NK-92 (cell line): ENCODE results near the gene INPP1.
"Not testable (repeated sequence)": the region's sequence is repeated elsewhere in the genome, so short reads cannot be mapped to it uniquely, and the experiment has no call there.

ENCODE experiments used
- DNase-seq: peaks from one replicate; lab custom pipeline; 2025; ENCODE audit not compliant: unreplicated experiment; lab: John Stamatoyannopoulos, UW

INPP1 gene

GRCh38 chr2:190343536-190344275, at the start of gene INPP1:
Gene INPP1, plus strand, starts transcription at chr2:190343589. Its CDS starts 16,514 bp downstream, at chr2:190360103.
- no peak for DNase-seq

- DNase-seq, result not testable (repeated sequence)
These were observed 45.5 kb upstream of the INPP1 start for GRCh38 chr2:190297880-190298279.

DNA sequence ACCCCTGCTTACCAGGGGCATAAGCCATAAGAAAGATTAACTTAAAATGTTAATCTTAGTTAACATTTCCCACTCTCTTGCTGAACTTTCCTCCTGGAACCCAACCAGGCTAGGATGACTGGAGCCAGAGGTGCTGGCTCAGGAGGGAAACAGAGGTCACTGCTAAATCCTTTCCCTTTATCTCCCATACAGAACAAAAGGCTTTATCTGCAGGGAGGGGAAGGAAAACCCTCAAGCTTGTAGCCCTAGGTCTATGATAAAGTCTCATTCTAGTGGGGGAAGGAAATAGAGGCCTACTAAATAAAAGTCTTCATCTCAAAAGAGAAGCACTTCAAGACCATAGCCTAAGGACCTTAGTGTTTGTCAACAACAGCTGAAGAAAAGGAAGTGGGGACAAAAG, 42.4 kb upstream of the INPP1 start:
- DNase-seq, result no peak

DNA sequence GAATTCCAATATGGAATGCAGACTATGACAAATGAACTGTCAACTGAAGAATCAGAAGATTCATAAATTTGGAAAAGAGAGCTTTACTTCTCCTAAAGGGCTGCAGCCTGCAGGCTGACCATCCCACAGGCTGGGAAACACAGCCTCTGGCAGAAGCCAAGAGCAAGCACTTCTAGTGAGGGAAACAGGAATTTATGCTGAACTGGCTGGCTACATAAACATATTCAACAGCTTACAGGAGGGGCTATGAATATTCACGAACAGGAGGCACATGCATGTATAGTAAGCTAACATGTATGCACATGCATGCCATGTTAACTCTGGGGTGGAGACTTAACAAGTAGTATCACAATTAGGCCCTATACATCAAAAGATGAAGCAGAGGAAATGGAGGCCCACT, 41.3 kb upstream of the INPP1 start:
- no peak for DNase-seq

DNA sequence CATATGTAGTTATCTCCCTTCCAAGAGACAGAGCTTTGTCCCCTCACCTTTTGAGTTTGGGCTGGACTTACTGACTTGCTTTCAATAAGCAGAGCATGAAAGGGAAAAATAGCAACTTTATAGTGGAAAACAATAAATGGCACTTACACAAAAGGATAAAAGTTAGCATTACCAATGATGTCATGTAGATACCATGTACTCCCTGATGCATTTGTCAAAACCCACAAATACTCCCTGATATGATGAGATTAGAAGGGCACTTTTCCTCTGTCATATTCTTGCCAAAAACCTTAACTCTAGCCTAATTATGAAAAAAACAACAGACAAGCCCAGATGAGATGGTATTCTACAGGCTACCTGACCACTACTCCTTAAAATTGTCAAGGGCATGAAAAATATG, 39.7 kb upstream of the INPP1 start:
- DNase-seq, result no peak

DNA sequence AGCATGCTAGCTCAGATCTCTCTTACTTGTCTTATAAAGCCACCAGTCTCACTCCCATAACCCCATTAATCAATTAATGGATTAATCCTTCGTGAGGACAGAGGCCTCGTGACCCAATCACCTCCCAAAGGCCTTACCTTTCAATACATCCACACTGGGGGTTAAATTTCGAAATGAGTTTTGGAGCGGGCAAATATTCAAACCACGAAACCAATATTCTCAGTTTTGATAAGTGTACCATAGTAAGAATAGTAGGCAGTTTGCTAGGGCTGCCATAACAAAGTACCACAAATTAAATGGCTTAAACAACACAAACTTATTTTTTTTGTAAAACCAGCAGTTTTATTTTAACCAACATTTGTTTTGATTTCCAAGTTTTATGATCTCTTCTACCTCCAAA, 39.0 kb upstream of the INPP1 start:
- no peak for DNase-seq

- no peak for DNase-seq
These were observed 35.4 kb upstream of the INPP1 start for GRCh38 chr2:190308031-190308430.

DNA sequence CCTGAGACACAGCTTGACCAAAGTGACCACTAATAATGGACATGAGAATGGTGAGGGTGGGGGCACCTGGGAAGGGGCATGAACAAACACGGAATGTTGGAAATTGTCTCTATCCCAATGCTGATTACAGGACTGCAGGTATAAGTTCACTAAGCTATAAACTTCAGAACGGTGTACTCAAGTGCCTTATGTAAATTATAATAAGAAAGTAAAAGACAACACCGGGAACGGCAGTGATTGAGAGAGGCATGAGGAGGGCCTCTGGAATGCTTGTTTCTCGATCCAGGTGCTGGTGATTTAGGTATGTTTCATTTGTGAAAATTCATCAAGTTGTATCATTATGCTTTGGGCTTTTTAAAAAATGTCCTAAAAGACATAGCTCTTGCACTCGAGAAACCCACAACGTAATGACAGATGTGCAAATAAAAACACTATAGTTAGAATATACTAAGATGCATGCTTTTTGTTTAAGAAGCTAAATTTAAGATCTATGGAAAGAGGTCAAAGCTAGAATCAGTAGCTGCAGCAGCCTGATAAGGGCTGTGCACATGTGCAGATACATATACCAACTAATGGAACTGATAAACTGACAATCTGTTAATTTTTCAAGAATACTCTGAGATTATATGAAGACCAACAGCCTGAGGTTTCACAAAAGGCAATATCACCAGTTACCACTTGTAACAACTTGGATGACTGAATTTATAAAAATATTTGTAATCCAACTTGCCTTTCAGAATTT, 31.3 kb upstream of the INPP1 start:
- DNase-seq, result no peak

GRCh38 chr2:190312635-190313025, 30.8 kb upstream of the INPP1 start:
- not testable (repeated sequence) for DNase-seq

- DNase-seq, result no peak
These were observed 29.5 kb upstream of the INPP1 start for GRCh38 chr2:190313880-190314279.

DNA sequence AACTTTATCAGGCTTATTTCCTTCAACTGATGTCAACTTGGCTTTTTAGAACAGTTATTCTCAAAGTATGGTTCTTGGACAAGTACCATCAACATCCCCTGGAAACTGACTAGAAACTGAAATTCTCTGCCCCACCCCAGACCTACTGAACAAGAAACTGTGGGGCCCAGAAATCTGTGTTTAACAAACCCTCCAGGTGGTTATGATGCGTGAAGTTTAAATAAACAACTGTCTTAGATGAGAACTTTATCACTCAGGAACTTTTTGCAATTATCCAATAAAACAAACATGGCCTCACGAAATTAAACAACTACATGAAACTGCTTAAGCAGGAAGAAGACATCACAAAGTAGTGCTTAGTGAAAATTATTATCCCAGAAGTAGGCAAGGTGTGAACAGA, 28.1 kb upstream of the INPP1 start:
- no peak for DNase-seq

DNA sequence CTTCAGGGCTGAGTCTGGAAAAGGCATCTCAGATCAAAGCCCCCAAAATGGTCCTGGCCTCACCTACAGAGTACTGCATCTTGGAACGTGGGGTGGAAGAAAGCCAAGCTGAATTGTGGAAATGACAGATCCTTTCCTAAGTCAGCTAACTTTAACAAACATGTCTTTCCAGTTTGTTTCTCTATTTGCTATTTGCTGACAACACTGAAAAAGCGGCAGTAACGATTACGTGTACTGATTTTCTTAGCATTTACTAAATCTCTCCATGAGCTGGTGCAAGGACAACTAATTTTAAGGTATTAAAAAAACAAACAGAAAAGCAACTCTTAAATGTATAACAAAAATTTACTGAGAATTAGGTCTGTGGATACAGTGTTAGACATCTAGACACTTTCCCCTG, 24.9 kb upstream of the INPP1 start:
- DNase-seq, result no peak

DNA sequence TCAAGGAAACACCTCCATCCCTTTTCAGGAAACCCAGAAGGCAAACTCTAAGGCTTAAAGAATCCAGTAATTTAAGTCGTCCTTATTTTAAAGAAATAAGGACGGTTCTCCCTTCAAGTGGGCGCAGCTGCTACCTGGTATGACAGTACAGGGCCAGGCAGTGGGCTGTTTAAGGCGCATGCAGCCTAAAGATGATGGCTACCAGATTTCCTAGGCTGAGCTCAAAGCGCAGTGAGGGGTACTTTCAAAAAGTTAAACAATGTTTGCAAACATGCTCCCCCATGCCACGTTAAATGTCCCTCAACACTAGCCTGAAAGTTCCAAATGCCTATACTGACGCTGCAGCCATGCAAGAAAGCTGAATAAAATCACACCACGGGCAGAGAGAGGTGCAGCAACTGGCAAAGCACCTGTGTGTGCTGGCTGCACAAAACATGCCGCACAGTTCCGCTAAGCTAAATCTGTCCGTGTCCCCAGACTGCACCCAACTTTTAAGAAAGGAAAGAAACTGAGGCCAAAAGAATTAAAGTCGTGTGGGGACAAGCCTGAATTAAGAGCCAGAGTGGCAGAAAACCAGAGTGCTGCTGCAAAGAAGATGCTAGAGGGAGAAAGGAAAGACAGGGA, 24.3 kb upstream of the INPP1 start:
- no peak for DNase-seq

- DNase-seq, result no peak
These were observed 23.6 kb upstream of the INPP1 start, which contains the start of gene HIBCH for GRCh38 chr2:190319555-190320498. Gene HIBCH, minus strand, starts transcription at chr2:190319826. Its CDS starts 76 bp downstream, at chr2:190319750.

DNA sequence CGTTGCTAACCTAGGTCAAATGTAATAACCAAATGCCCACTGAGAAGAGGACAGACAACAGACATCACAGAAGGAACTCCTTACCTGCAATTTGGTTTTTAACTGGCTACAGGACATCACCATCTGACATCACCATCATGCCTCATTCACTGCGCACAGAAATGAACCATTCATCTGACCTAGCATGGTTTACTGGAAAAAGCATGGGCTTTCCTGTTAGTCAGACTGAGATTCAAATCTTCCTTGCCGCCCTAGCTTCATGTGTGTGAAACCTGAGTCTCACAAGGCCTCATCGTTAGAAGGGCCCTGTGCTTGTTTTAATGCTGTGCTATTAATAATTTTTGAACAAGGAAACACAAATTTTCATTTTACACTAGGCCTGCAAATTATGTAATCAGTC, 22.7 kb upstream of the INPP1 start:
- no peak for DNase-seq

DNA sequence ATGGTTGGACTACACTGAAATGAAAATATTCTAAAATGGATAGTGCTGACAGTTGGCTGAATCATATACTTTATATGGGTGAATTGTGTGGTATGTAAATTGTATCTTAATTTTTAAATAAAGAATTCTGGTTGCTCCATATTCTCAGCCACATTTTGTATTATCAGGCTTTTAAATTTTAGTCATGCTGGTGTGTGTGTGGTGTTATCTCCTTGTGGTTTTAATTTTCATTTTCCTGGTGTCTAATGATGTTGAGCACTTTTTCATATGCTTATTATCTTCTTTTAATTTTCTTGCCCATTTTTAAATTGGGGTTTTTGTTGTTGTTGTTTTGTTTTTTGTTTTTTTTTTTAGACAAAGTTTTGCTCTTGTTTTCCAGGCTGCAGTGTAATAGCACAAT, 20.0 kb upstream of the INPP1 start:
- DNase-seq, result no peak

DNA sequence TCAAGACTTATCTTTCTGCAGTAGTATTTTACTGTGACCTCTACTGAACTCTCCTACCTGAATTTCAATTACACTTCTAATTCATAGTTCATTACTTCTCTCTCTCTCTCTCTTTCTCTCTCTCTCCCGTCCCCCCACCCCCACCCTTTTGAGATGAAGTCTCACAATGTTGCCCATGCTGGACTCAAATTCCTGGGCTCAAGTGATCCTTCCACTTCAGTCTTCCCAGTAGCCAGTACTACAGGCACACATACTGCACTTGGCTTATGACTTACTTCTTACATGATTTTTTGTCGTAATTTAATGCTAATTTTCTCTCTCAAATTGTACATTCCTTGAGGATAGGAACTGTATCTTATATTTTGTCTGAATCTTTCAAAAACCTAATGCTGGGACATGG, 17.8 kb upstream of the INPP1 start:
- DNase-seq, result no peak

GRCh38 chr2:190327867-190328572, 15.4 kb upstream of the INPP1 start:
- no peak for DNase-seq

DNA sequence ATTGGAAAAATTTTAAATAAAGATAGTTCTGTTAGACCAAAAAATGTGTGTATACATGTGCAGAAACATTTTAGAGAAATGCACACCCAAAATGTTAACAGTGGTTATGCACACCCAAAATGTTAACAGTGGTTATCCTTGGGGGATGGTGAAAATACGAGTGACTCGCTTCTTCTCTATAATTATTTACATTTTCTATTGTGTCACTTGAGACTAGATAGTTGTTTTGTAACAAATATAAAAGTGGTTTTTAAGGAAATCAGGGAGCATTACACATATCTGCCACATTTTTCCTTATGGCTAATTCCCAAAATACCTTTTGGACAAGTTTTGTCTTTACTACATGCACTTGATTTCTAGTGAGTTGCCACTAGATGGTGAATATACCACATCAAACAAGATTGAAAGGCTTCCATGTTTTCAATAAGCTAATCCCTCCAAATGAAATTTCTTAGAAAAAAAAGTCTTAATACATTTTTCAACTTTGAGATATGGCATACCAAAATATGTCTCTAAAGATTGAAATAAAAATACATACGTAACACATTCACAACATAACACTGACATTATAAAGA, 14.7 kb upstream of the INPP1 start:
- no peak for DNase-seq

- no peak for DNase-seq
These were observed 10.0 kb upstream of the INPP1 start for GRCh38 chr2:190333395-190333794.
